NCI-H2227 (cell line): ENCODE data around the gene UGT1A6.
"Not testable (repeated sequence)": the region's sequence is repeated elsewhere in the genome, so short reads cannot be mapped to it uniquely, and the experiment has no call there.

ENCODE experiments used
- DNase-seq: peaks from one replicate; lab custom pipeline; 2025; ENCODE audit not compliant: unreplicated experiment; lab: John Stamatoyannopoulos, UW

Gene UGT1A6

GRCh38 chr2:233684640-233685039, 8.1 kb upstream of the UGT1A6 start:
- DNase-seq, result no peak

- DNase-seq, result no peak
Measured at GRCh38 chr2:233686928-233687327, 5.8 kb upstream of the UGT1A6 start.

- DNase-seq, result no peak
Measured at GRCh38 chr2:233688341-233688740, 4.3 kb upstream of the UGT1A6 start.

- DNase-seq, result no peak
Measured at GRCh38 chr2:233689031-233689430, 3.7 kb upstream of the UGT1A6 start.

GRCh38 chr2:233689501-233689900, 3.2 kb upstream of the UGT1A6 start:
- DNase-seq, result no peak

GRCh38 chr2:233690444-233690843, 2.2 kb upstream of the UGT1A6 start:
- no peak for DNase-seq

GRCh38 chr2:233691443-233692433, 952 bp upstream of the UGT1A6 start:
- DNase-seq, result no peak

- DNase-seq, result no peak
Measured at GRCh38 chr2:233693963-233694362, 1.3 kb downstream of the UGT1A6 start.

- no peak for DNase-seq
Measured at GRCh38 chr2:233698740-233699139, 6.0 kb downstream of the UGT1A6 start.

GRCh38 chr2:233699424-233700027, 6.8 kb downstream of the UGT1A6 start:
- DNase-seq, result no peak

- DNase-seq, result no peak
Measured at GRCh38 chr2:233700028-233700635, 7.4 kb downstream of the UGT1A6 start.

GRCh38 chr2:233700842-233701241, 8.2 kb downstream of the UGT1A6 start:
- not testable (repeated sequence) for DNase-seq

- no peak for DNase-seq
Measured at GRCh38 chr2:233702238-233702637, 9.5 kb downstream of the UGT1A6 start.

GRCh38 chr2:233705911-233706506, 13.3 kb downstream of the UGT1A6 start:
- no peak for DNase-seq

GRCh38 chr2:233706720-233707119, 14.0 kb downstream of the UGT1A6 start:
- DNase-seq, result no peak

- DNase-seq, result no peak
Measured at GRCh38 chr2:233707940-233708644, 15.4 kb downstream of the UGT1A6 start.

- no peak for DNase-seq
Measured at GRCh38 chr2:233708942-233709341, 16.3 kb downstream of the UGT1A6 start.

GRCh38 chr2:233711312-233712008, 18.8 kb downstream of the UGT1A6 start:
- DNase-seq, result peak; percentile 59

GRCh38 chr2:233712611-233713261, 20.0 kb downstream of the UGT1A6 start, which contains the start of gene UGT1A5:
Gene UGT1A5, plus strand, starts transcription at chr2:233712907. Its CDS starts 85 bp downstream, at chr2:233712992.
- no peak for DNase-seq

- DNase-seq, result no peak
Measured at GRCh38 chr2:233713262-233713615, 20.5 kb downstream of the UGT1A6 start.
